HepG2 (cell line): Measurements from ENCODE around the gene NISCH.

Experiments
- BRCA1 ChIP-seq: sonication (generic); formaldehyde crosslinking; IDR thresholded peaks from 2 replicates; pipeline ENCODE4 v1.4.0; 2020; ENCODE audit warnings: missing genetic modification reagents
- CENPX ChIP-seq: sonication (generic); formaldehyde crosslinking; IDR thresholded peaks from 2 replicates; pipeline ENCODE4 v1.9.0; 2021; ENCODE audit warnings: mild to moderate bottlenecking, missing genetic modification reagents, moderate library complexity
- GMEB1 ChIP-seq: sonication (generic); formaldehyde crosslinking; IDR thresholded peaks from 2 replicates; pipeline ENCODE4 v1.5.1; 2020; ENCODE audit warnings: missing genetic modification reagents, mild to moderate bottlenecking, borderline replicate concordance
- HIC2 ChIP-seq: sonication (generic); formaldehyde crosslinking; IDR thresholded peaks from 2 replicates; pipeline ENCODE4 v1.9.0; 2022; ENCODE audit warnings: low read depth, missing genetic modification reagents
- MIER2 ChIP-seq: IDR thresholded peaks from 2 replicates; pipeline ENCODE4 v1.6.1; 2016; ENCODE audit warnings: missing biosample characterization, missing genetic modification reagents
- PATZ1 ChIP-seq: sonication (generic); formaldehyde crosslinking; IDR thresholded peaks from 2 replicates; pipeline ENCODE4 v1.4.0; 2020; ENCODE audit warnings: missing genetic modification reagents
- POLR2A ChIP-seq, 2 experiments: IDR thresholded peaks; 2 replicates each; pipeline ENCODE4 v1.6.1; 2011; ENCODE audit warnings: low read depth in 2 of 2, low read length in 2 of 2, mild to moderate bottlenecking in 1 of 2, moderate library complexity in 1 of 2; ENCODE audit not compliant: insufficient read depth in 1 of 2
- ZBTB20 ChIP-seq: sonication (generic); formaldehyde crosslinking; IDR thresholded peaks from 2 replicates; pipeline ENCODE4 v1.8.1; 2023; ENCODE audit warnings: missing genetic modification reagents, low read depth, mild to moderate bottlenecking, borderline replicate concordance
- ZNF274 ChIP-seq: sonication (generic); formaldehyde crosslinking; IDR thresholded peaks from 2 replicates; pipeline ENCODE4 v1.5.1; 2020; ENCODE audit warnings: mild to moderate bottlenecking, missing genetic modification reagents
- ZNF549 ChIP-seq: sonication (generic); formaldehyde crosslinking; IDR thresholded peaks from 2 replicates; pipeline ENCODE4 v1.5.0; 2020; ENCODE audit warnings: missing genetic modification reagents
- TF ChIP-seq, protein P1 (sequence below): sonication (generic); formaldehyde crosslinking; IDR thresholded peaks from 2 replicates; pipeline ENCODE4 v1.5.1; 2020; ENCODE audit warnings: missing genetic modification reagents, mild to moderate bottlenecking, borderline replicate concordance
- TF ChIP-seq, protein P2 (sequence below), 2 experiments: sonication (generic) in 1 of 2; formaldehyde crosslinking in 1 of 2; IDR thresholded peaks; 2 replicates each; pipeline versions ENCODE4 v1.5.1 to v1.6.1; 2011 to 2020; ENCODE audit warnings: borderline replicate concordance in 1 of 2, low read depth in 1 of 2, low read length in 1 of 2, mild to moderate bottlenecking in 1 of 2, missing genetic modification reagents in 1 of 2, moderate library complexity in 1 of 2
- TF ChIP-seq, protein P3 (sequence below): sonication (generic); formaldehyde crosslinking; IDR thresholded peaks from 2 replicates; pipeline ENCODE4 v1.5.0; 2020; ENCODE audit warnings: mild to moderate bottlenecking, missing genetic modification reagents, moderate library complexity

DNA sequence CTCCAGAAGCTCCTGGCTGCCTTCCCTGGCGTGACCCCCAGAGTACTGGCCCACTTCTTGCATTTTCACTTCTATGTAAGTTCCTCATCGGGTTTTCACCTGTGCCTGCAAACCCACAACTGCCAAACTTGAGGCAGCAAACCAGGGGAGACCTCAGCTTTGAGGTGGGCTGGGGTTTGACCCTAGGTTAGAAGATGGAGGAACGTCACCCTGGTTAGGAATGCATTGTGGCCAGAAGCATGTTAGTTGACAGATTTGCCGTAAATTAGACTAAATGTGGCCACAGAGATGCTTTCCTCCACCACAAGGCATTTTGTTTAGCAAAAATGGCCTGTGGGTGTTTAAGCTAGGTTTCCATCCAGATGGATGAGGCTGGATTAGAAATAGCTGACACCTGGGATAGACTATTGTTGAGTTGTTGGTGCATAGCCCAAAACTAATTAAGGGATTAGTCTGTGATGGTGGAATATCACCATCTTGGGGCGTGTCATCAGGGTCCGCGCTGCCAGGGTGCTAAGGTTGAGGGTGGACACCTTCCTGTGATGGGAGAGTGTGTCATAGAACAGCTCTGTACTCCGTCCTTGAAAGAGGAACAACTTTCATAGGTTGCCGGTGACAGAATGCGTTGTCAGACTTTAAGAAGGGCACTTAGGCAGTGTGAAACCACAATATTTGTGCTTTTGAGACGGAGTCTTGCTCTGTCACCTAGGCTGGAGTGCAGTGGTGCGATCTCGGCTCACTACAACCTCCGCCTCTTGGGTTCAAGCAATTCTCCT, 3.6 kb downstream of the NISCH start:
- TF ChIP-seq ZNF549 (no peak), PATZ1 (CRISPR knock-in tag) (no peak), MIER2 (CRISPR knock-in tag) (no peak), HIC2 (CRISPR knock-in tag) (no peak), ZNF274 (CRISPR knock-in tag) (no peak), POLR2A (IDR thresholded peaks at IDR 0.05; ENCODE audit: insufficient read depth in 1 of 2, low read depth in 2 of 2, low read length in 2 of 2) (no peak), ZBTB20 (CRISPR knock-in tag) (no peak), CENPX (CRISPR knock-in tag) (no peak), GMEB1 (no peak), BRCA1 (CRISPR knock-in tag) (no peak)
- TF ChIP-seq, protein P1, sequence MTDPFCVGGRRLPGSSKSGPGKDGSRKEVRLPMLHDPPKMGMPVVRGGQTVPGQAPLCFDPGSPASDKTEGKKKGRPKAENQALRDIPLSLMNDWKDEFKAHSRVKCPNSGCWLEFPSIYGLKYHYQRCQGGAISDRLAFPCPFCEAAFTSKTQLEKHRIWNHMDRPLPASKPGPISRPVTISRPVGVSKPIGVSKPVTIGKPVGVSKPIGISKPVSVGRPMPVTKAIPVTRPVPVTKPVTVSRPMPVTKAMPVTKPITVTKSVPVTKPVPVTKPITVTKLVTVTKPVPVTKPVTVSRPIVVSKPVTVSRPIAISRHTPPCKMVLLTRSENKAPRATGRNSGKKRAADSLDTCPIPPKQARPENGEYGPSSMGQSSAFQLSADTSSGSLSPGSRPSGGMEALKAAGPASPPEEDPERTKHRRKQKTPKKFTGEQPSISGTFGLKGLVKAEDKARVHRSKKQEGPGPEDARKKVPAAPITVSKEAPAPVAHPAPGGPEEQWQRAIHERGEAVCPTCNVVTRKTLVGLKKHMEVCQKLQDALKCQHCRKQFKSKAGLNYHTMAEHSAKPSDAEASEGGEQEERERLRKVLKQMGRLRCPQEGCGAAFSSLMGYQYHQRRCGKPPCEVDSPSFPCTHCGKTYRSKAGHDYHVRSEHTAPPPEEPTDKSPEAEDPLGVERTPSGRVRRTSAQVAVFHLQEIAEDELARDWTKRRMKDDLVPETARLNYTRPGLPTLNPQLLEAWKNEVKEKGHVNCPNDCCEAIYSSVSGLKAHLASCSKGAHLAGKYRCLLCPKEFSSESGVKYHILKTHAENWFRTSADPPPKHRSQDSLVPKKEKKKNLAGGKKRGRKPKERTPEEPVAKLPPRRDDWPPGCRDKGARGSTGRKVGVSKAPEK: no peak
- TF ChIP-seq, protein P2, sequence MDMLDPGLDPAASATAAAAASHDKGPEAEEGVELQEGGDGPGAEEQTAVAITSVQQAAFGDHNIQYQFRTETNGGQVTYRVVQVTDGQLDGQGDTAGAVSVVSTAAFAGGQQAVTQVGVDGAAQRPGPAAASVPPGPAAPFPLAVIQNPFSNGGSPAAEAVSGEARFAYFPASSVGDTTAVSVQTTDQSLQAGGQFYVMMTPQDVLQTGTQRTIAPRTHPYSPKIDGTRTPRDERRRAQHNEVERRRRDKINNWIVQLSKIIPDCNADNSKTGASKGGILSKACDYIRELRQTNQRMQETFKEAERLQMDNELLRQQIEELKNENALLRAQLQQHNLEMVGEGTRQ (IDR thresholded peaks at IDR 0.05; ENCODE audit: low read depth, low read length): no peak
- TF ChIP-seq, protein P2 (CRISPR knock-in tag; IDR thresholded peaks at IDR 0.05; ENCODE audit: borderline replicate concordance): no peak
- TF ChIP-seq, protein P3, sequence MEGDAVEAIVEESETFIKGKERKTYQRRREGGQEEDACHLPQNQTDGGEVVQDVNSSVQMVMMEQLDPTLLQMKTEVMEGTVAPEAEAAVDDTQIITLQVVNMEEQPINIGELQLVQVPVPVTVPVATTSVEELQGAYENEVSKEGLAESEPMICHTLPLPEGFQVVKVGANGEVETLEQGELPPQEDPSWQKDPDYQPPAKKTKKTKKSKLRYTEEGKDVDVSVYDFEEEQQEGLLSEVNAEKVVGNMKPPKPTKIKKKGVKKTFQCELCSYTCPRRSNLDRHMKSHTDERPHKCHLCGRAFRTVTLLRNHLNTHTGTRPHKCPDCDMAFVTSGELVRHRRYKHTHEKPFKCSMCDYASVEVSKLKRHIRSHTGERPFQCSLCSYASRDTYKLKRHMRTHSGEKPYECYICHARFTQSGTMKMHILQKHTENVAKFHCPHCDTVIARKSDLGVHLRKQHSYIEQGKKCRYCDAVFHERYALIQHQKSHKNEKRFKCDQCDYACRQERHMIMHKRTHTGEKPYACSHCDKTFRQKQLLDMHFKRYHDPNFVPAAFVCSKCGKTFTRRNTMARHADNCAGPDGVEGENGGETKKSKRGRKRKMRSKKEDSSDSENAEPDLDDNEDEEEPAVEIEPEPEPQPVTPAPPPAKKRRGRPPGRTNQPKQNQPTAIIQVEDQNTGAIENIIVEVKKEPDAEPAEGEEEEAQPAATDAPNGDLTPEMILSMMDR: no peak
